Mesenchymal stem cell (in vitro differentiated cells and primary cell): ENCODE measurements around the gene SNRPA1.
A peak's percentile ranks its signal among the peaks of the same experiment; 100 is the strongest.
"Not testable (repeated sequence)": the region's sequence is repeated elsewhere in the genome, so short reads cannot be mapped to it uniquely, and the experiment has no call there.

Experiments
- DNase-seq: peaks from one replicate; pipeline ENCODE4 v3.0.0-alpha.2; 2013
- H2AFZ ChIP-seq: one replicate; pipeline ENCODE4 v1.6.1; 2013; ENCODE audit warnings: low read depth, mild to moderate bottlenecking, control low read depth, inconsistent platforms, low read length, moderate library complexity
- H2AK5ac ChIP-seq: 2 replicates; pipeline ENCODE4 v1.6.1; 2013; ENCODE audit warnings: low read length, moderate library complexity, mild to moderate bottlenecking, inconsistent platforms; ENCODE audit not compliant: severe bottlenecking
- H2BK120ac ChIP-seq: one replicate; pipeline ENCODE4 v1.6.1; 2013; ENCODE audit warnings: low read depth, mild to moderate bottlenecking, inconsistent platforms, low read length, moderate library complexity
- H2BK12ac ChIP-seq, 2 experiments: one replicate each; pipeline ENCODE4 v1.6.1; 2013; ENCODE audit warnings: inconsistent platforms in 2 of 2, low read length in 2 of 2, mild to moderate bottlenecking in 2 of 2, moderate library complexity in 2 of 2, control low read depth in 1 of 2
- H2BK15ac ChIP-seq: one replicate; pipeline ENCODE4 v1.6.1; 2013; ENCODE audit warnings: mild to moderate bottlenecking, low read depth, inconsistent platforms; ENCODE audit not compliant: poor library complexity, severe bottlenecking
- H2BK5ac ChIP-seq: 2 replicates; pipeline ENCODE4 v1.6.1; 2013; ENCODE audit warnings: low read depth, mild to moderate bottlenecking, low read length, control low read depth, inconsistent platforms; ENCODE audit not compliant: poor library complexity, severe bottlenecking
- H3K14ac ChIP-seq, 2 experiments: one replicate each; pipeline ENCODE4 v1.6.1; 2013; ENCODE audit warnings: inconsistent platforms in 2 of 2, low read length in 2 of 2, control low read depth in 1 of 2, mild to moderate bottlenecking in 1 of 2, moderate library complexity in 1 of 2
- H3K18ac ChIP-seq, 2 experiments: one replicate each; pipeline ENCODE4 v1.6.1; 2013; ENCODE audit warnings: inconsistent platforms in 2 of 2, low read length in 2 of 2, control low read depth in 1 of 2, low read depth in 1 of 2, mild to moderate bottlenecking in 1 of 2
- H3K23ac ChIP-seq, 2 experiments: one replicate each; pipeline ENCODE4 v1.6.1; 2013; ENCODE audit warnings: inconsistent platforms in 2 of 2, low read length in 2 of 2, mild to moderate bottlenecking in 2 of 2, moderate library complexity in 2 of 2, control low read depth in 1 of 2
- H3K27ac ChIP-seq: 2 replicates; pipeline ENCODE4 v1.5.1; 2013; ENCODE audit warnings: mild to moderate bottlenecking, moderate library complexity, low read length, control low read depth, inconsistent platforms; ENCODE audit not compliant: poor library complexity, severe bottlenecking
- H3K27me3 ChIP-seq, 2 experiments: 2 replicates each; pipeline versions ENCODE4 v1.6.1 to v1.7.0; 2013; ENCODE audit warnings: low read length in 2 of 2, mild to moderate bottlenecking in 2 of 2, moderate library complexity in 2 of 2, control low read depth in 1 of 2, inconsistent platforms in 1 of 2; ENCODE audit not compliant: control insufficient read depth in 1 of 2, insufficient read depth in 1 of 2
- H3K36me3 ChIP-seq, 2 experiments: 2 replicates each; pipeline versions ENCODE4 v1.6.1 to v1.7.0; 2013; ENCODE audit warnings: low read length in 2 of 2, control low read depth in 1 of 2, inconsistent platforms in 1 of 2, low read depth in 1 of 2, mild to moderate bottlenecking in 1 of 2; ENCODE audit not compliant: insufficient read depth in 2 of 2, control insufficient read depth in 1 of 2
- H3K4ac ChIP-seq, 2 experiments: one replicate each; pipeline ENCODE4 v1.6.1; 2013; ENCODE audit warnings: inconsistent platforms in 2 of 2, low read length in 2 of 2, mild to moderate bottlenecking in 2 of 2, moderate library complexity in 2 of 2, control low read depth in 1 of 2, low read depth in 1 of 2
- H3K4me1 ChIP-seq: 2 replicates; pipeline ENCODE4 v1.6.1; 2013; ENCODE audit warnings: low read depth, low read length, control low read depth; ENCODE audit not compliant: control insufficient read depth, insufficient read depth
- H3K4me2 ChIP-seq: 2 replicates; pipeline ENCODE4 v1.6.1; 2013; ENCODE audit warnings: low read length, mild to moderate bottlenecking, inconsistent platforms; ENCODE audit not compliant: poor library complexity, severe bottlenecking
- H3K4me3 ChIP-seq, 2 experiments: 2 replicates each; pipeline versions ENCODE4 v1.5.1 to v1.7.0; 2013; ENCODE audit warnings: low read length in 2 of 2, mild to moderate bottlenecking in 2 of 2, control low read depth in 1 of 2, low read depth in 1 of 2; ENCODE audit not compliant: insufficient read depth in 1 of 2
- H3K79me1 ChIP-seq: replicated peaks from 2 replicates; pipeline ENCODE4 v1.6.1; 2013; ENCODE audit warnings: mild to moderate bottlenecking, control low read depth, low read length, inconsistent platforms; ENCODE audit not compliant: poor library complexity, severe bottlenecking
- H3K9ac ChIP-seq: 2 replicates; pipeline ENCODE4 v1.7.0; 2013; ENCODE audit warnings: mild to moderate bottlenecking, low read length, moderate library complexity
- H3K9me3 ChIP-seq: 2 replicates; pipeline ENCODE4 v1.7.0; 2013; ENCODE audit warnings: mild to moderate bottlenecking, low read length; ENCODE audit not compliant: control insufficient read depth
- H4K8ac ChIP-seq: one replicate; pipeline ENCODE4 v1.6.1; 2013; ENCODE audit warnings: inconsistent platforms, mild to moderate bottlenecking, low read length, moderate library complexity
- H4K91ac ChIP-seq: one replicate; pipeline ENCODE4 v1.6.1; 2013; ENCODE audit warnings: mild to moderate bottlenecking, low read length, inconsistent platforms
- WGBS: methylation state at CpG from one replicate; pipeline ENCODE4 v1.1.7; 2013; ENCODE audit warnings: mixed read lengths; 5-methylcytosine and 5-hydroxymethylcytosine counted together

The SNRPA1 gene

GRCh38 chr15:101295607-101296161 is 636 bp upstream of the SNRPA1 start:
- peak; percentile 50 for DNase-seq
- H3K27ac ChIP-seq = peak overlapping the region; percentile 81
- H3K4me1 ChIP-seq = peaks cover 2% of the 10 kb centered on the region
- H3K4me3 ChIP-seq = peak overlapping the region; percentile 88 to 100
- peak overlapping the region; percentile 95 for H3K9ac ChIP-seq
- peak overlapping the region; percentile 15 for H2BK120ac ChIP-seq
- H4K8ac ChIP-seq = peak overlapping the region; percentile 98
- peaks cover 3% of the 10 kb centered on the region for H3K79me1 ChIP-seq
- H2BK12ac ChIP-seq = peak overlapping the region in 1 of 2 experiments; percentile 7
- H2BK5ac ChIP-seq = no peak overlapping the region
- peak overlapping the region; percentile 83 for H3K4me2 ChIP-seq
- H3K36me3 ChIP-seq = peaks cover 0 to 13% of the 10 kb centered on the region in 2 experiments
- H3K18ac ChIP-seq = peak overlapping the region; percentile 70 to 77
- H4K91ac ChIP-seq = peak overlapping the region; percentile 93
- peak overlapping the region; percentile 5 to 87 for H3K4ac ChIP-seq
- H2AK5ac ChIP-seq = no peak overlapping the region
- peak overlapping the region; percentile 54 for H2AFZ ChIP-seq
- no peaks in the 10 kb centered on the region for H3K9me3 ChIP-seq
- no peak overlapping the region for H3K23ac ChIP-seq
- WGBS = 13% methylated on average over 10 of the region's 20 CpGs
- H3K14ac ChIP-seq = no peak overlapping the region
- H3K27me3 ChIP-seq = no peaks in the 10 kb centered on the region
- no peak overlapping the region for H2BK15ac ChIP-seq

DNA sequence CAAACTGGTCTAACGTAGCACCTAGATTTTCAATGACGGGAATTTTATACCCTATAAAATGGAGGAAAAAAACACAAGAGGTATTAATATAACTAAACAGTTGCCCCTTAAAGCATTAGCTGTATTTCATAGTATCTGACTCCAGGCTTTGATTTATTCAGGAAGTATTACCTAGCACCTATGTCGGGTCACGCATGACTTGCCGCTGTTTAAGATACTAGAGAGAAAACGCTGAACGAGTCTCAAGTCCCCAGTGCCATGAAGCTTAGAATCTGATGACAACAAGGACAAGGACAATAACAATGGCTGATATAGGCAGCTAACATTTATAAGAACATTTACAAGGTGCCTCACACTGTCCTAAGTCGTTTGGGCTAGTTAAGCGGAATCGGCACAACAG is 1.9 kb downstream of the SNRPA1 start:
- Histone ChIP-seq H3K14ac (no peak overlapping the region), H2AFZ (no peak overlapping the region), H4K91ac (no peak overlapping the region), H3K36me3 (peaks cover 8 to 32% of the 10 kb centered on the region in 2 experiments), H3K23ac (peak overlapping the region in 1 of 2 experiments; percentile 20), H3K4me2 (peak overlapping the region; percentile 26), H3K4ac (no peak overlapping the region), H3K4me1 (peaks cover 2% of the 10 kb centered on the region), H3K79me1 (peaks cover 3% of the 10 kb centered on the region), H3K27ac (no peak overlapping the region), H2BK12ac (no peak overlapping the region), H3K4me3 (peak overlapping the region in 1 of 2 experiments; percentile 100), H3K9ac (peak overlapping the region; percentile 95), H4K8ac (no peak overlapping the region), H2AK5ac (no peak overlapping the region), H2BK120ac (no peak overlapping the region), H3K9me3 (no peaks in the 10 kb centered on the region), H3K18ac (no peak overlapping the region), H2BK15ac (no peak overlapping the region), H2BK5ac (no peak overlapping the region), H3K27me3 (no peaks in the 10 kb centered on the region)
- WGBS = 78% methylated on average over 8 of the region's 10 CpGs
- DNase-seq = peak; percentile 15

DNA sequence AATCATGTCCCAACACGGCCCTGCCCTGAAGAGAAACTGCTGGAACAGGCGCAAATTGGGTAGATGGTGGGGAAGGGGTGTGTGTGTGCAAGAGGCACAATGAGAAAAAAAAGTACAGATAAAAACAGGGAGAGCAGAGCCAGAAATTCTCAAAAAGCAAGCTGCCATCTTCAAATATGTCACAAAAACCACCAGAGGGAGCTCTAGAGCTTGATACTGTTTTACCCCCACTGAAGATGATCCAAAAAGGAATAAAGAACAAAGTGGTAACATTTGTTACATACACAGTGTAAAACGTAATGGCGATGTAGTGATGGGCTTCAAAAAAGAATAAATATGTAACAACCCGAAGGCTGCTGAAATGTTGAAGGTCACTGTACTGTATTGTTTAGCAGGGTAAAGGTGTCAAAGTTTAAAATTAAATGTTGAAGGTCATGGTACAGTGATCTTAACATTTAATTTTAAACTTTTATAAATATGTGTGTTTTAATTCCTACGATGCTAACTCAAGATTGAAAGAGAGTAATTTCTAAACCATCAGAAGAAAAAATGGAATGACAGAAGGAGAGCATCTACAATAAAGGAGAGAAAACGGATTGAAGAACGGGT is 6.0 kb downstream of the SNRPA1 start:
- H3K23ac ChIP-seq = no peak overlapping the region
- no peak overlapping the region for H3K4me2 ChIP-seq
- no peak overlapping the region for H2BK12ac ChIP-seq
- peak; percentile 71 for DNase-seq
- H2BK5ac ChIP-seq = no peak overlapping the region
- no peak overlapping the region for H2AFZ ChIP-seq
- H4K91ac ChIP-seq = no peak overlapping the region
- H3K9me3 ChIP-seq = no peaks in the 10 kb centered on the region
- H3K4me3 ChIP-seq = no peak overlapping the region
- no peak overlapping the region for H2BK15ac ChIP-seq
- no peak overlapping the region for H4K8ac ChIP-seq
- 89% methylated on average over 5 of the region's 8 CpGs for WGBS
- H3K14ac ChIP-seq = no peak overlapping the region
- no peak overlapping the region for H2BK120ac ChIP-seq
- H3K27ac ChIP-seq = no peak overlapping the region
- no peak overlapping the region for H3K9ac ChIP-seq
- peaks cover 14% of the 10 kb centered on the region for H3K79me1 ChIP-seq
- peaks cover 15 to 71% of the 10 kb centered on the region in 2 experiments for H3K36me3 ChIP-seq
- peaks cover 2% of the 10 kb centered on the region for H3K4me1 ChIP-seq
- H3K18ac ChIP-seq = no peak overlapping the region
- H3K4ac ChIP-seq = no peak overlapping the region
- no peak overlapping the region for H2AK5ac ChIP-seq
- no peaks in the 10 kb centered on the region for H3K27me3 ChIP-seq

DNA sequence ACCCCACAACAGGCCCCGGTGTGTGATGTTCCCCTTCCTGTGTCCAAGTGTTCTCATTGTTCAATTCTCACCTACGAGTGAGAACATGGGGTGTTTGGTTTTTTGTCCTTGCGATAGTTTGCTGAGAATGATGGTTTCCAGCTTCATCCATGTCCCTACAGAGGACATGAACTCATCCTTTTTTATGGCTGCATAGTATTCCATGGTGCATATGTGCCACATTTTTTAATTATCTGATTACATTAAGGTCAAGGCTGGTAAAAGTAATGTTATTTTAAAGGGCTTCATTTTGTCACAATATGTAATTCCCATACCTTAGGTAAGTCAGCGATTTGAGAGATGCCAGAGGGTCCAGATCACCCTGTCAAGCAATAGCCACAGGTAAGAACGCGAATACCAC is 7.7 kb downstream of the SNRPA1 start:
- not testable (repeated sequence) for H3K27me3 ChIP-seq, DNase-seq
- 100% methylated on average over 3 of the region's 6 CpGs for WGBS

More for the DNA sequence above, 7.7 kb downstream of the SNRPA1 start:
- not testable (repeated sequence) for H2BK5ac ChIP-seq, H3K9me3 ChIP-seq, H4K8ac ChIP-seq, H3K4me3 ChIP-seq, H3K27ac ChIP-seq, H2BK120ac ChIP-seq, H2BK15ac ChIP-seq, H3K18ac ChIP-seq, H3K14ac ChIP-seq, H3K4me1 ChIP-seq, H3K23ac ChIP-seq, H4K91ac ChIP-seq, H3K4ac ChIP-seq, H2AK5ac ChIP-seq, H3K9ac ChIP-seq, H2AFZ ChIP-seq, H3K4me2 ChIP-seq, H2BK12ac ChIP-seq
- peaks cover 26 to 83% of the 10 kb centered on the region in 2 experiments for H3K36me3 ChIP-seq
- peaks cover 19% of the 10 kb centered on the region for H3K79me1 ChIP-seq
